KG1 (cell line): ENCODE data around the gene HOXB2.
"Not testable (repeated sequence)": the region's sequence is repeated elsewhere in the genome, so short reads cannot be mapped to it uniquely, and the experiment has no call there.

ENCODE experiments used
- DNase-seq: peaks from one replicate; lab custom pipeline; 2025; lab: John Stamatoyannopoulos, UW

The HOXB2 gene

DNA sequence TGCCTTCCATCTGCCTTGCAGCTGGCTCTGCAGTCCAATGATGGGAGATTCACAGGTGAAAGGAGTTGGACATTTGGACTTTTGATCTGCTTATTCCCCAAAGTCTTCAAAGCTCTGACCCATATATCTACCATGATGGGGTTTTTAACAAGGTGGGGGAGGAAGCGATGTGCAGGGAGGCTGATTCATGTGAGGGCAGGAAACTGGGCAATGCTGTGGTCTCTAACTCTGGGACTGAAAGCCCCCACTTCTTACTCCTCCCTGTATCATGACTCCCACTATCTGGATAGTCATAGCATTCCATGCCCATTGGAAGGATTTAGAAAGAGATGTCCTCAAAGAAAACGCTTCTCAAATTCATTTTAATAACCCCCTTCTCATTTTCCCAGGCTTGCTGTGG, 30.4 kb downstream of the HOXB2 start:
- no peak for DNase-seq

- no peak for DNase-seq
Observed at GRCh38 chr17:48513666-48514455, 31.0 kb downstream of the HOXB2 start.

GRCh38 chr17:48513097-48513496, 31.8 kb downstream of the HOXB2 start:
- no peak for DNase-seq

DNA sequence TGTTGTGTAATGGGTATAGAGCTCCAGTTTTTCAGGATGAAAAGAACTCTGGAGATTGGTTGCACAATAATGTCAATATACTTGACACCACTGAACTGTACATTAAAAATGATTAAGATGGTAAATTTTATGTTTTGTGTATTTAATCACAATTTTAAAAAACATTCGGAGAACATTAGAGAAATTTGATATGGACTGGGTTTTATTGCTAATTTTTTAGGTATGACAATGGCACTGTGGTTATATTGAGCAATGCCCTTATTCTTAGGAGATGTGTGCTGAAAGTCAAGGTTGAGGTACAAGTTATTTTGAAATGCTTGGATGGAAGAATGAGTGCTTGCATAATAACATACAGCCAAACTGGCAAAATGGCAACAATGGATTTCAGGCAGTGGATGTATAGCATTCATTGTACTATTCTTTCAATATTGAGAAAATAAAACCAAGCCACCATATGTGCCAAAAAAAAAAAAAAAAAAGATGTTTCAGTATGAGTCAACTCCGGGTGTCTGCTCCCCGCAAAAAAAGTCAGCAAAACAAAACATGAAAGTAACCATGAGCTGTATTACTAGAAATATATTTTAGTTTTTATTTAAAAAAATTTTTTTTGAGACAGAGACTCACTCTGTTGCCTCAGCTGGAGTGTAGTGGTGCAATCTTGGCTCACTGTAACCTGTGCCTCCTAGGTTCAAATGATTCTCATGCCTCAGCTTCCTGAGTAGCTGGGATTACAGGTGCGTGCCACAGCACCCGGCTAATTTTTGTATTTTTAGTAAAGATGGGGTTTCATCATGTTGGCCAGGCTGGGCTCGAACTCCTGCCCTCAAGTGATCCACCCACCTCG, 33.9 kb downstream of the HOXB2 start:
- DNase-seq: no peak

- no peak for DNase-seq
Observed at GRCh38 chr17:48510381-48510760, 34.5 kb downstream of the HOXB2 start.

- DNase-seq: not testable (repeated sequence)
Observed at GRCh38 chr17:48509708-48510107, 35.2 kb downstream of the HOXB2 start.

DNA sequence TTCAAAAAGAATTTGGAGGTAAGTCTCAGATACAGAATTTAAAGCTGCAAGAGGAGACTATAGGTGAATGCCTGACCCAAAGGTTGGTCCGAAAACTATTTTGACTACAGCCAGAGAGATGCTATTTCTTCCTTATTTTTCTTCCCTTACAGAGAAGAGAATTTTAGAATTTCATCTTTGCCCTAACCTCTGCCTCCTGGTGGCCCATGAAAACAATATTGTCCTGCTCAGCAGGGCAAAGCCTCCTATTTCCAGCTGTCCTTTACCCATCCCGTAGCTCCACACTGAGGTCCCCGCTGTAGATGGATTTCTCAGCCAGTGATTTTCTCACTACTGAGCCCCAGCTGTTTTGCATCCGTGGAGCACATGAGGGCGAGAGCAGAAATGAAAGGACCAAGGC, 38.7 kb downstream of the HOXB2 start:
- DNase-seq: no peak

GRCh38 chr17:48505788-48506187, 39.1 kb downstream of the HOXB2 start:
- no peak for DNase-seq

DNA sequence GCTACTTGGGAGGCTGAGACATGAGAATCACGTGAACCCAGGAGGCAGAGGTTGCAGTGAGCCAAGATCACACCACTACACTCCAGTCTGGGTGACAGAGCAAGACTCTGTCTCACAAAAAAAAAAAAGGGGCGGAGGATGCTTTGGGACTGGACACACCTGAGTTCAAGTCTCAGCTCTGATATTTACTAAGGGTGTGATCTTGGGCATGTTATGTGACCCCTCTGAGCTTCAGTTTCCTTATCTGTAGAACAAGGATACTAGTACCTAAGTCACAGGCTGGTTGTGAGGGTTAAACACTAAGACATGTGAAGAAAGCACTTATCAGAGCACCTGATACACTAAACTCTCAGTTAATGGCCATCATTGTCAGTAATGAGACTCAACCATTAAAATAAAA, 40.0 kb downstream of the HOXB2 start:
- no peak for DNase-seq

DNA sequence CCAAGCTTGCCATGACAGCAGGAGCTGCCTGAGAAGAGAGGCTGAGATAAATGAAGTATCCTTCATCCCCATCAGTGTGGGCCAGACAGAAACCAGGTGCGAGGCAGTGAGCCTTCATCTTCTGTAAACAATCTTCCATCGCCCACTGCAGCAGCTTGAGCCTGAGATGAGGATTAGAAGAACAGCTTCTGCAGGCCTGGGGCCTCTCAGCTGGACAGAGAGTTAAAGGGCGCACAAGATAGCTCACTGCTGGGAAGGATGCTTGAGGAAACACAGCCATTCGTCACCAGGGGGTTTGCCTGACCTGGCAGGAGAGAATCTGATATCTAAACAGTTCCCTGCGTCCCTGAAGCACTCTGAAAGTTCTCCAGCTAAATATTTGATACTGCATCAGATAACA, 41.2 kb downstream of the HOXB2 start:
- DNase-seq: no peak

- DNase-seq: no peak
Observed at GRCh38 chr17:48502901-48503300, 42.0 kb downstream of the HOXB2 start.

DNA sequence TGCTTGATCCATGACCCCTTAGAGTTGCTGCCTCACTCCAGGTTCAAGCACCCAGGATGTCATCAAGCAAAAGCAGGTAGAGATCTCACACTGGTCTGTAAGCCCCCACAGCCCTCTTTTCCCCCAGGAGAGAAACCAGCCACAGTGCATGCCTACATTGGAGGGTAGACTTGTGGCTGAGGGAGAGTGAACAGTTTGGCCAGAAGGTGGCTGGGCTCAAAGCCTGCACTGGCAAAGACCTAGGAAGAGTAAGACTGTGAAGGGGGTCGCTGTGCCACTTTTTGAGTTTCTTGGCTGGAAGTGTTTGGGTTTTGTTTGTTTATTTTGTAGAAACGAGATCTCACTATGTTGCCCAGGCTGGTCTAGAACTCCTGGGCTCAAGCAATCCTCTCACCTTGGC, 42.6 kb downstream of the HOXB2 start:
- DNase-seq: no peak

- no peak for DNase-seq
Observed at GRCh38 chr17:48500435-48501426, 44.2 kb downstream of the HOXB2 start.

DNA sequence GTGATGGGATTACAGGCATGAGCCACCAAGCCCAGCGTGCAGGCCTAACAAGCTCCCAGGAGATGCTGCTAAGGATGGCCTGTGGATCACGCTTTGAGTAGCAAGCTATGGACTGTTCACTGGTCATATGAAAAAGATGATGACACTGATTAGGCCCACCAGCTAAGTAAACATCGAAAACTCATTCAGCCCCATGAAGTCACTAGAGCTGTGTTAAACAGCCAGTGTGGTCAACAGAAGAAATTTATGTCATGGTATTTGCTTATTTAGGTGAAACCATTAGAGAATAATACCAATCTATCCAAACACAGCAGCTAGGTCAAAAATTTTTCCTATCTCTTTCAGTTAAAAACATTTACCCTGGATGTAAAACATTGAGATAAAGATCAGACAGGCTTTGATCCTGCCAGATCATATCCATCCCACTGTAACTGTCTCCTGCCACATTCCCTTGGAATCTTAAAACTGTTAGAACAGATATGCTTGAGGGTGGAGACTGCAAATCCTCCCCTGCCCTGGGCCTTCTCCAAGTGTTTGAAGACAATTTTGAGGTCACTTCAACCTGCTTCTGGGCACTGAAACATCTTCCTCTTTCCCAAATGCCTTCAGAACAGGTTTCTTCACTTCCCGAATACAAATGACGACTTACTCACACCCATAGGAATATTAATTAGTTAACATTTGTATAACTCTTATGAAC, 45.0 kb downstream of the HOXB2 start:
- DNase-seq: no peak

GRCh38 chr17:48499248-48499647, 45.7 kb downstream of the HOXB2 start:
- DNase-seq: no peak

DNA sequence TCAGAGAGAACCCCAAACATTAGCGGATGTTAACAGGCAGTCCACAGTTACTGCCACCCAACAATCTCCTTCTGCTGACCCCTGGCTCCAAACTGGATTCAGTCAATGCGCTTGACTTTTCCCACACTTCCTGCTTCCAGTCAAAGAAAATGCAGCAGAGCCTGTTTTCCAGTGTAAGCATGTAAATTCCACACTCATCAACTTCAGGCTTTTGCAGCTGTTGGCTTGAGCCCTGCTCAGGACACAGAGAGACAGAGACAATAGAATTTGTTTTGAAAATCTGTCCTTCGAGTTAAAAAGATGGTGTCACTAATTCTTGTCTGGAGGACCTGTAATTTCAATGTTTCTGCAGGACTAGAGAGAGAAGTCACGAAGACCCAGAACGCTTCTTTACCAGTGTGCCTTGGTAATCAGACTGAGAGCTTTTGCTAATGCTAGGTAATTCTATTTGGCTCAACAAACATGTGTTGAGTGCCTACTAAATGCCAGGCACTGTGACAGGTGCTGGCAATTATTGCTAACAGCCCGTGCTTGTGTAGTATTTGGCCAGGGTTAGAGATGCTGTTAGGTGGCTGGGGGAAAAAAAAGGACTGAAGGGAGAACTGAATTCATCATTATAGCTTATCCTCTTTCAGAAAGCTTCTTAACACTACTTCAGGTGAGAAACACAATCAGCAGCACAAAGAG, 46.6 kb downstream of the HOXB2 start:
- no peak for DNase-seq

DNA sequence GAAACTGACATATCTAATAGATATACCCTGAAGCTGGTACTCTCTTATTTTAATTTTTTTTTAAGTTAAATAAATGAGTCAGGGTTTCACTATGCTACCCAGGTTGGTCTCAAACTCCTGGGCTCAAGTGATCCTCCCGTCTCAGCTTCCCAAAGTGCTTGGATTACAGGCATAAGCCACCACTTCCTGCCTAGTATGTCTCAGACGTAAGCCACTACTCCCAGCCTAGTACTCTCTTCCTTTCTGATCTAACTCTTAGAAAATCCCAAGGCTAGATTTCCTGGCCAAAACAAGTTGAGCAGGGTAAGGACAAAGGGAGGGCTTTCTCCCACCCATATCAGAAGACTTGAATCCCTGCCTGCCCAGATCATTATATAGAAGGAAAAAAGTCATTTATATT, 47.8 kb downstream of the HOXB2 start:
- no peak for DNase-seq

GRCh38 chr17:48494335-48494734, 50.6 kb downstream of the HOXB2 start:
- no peak for DNase-seq
